Prostate gland (tissue), 2 donors: ENCODE results near the gene RAI14. TPM values are rescaled to one million over a fixed set of nuclear protein-coding genes. Genes with fewer than 3 reads are reported as not detected.
"Not testable (repeated sequence)": the region's sequence is repeated elsewhere in the genome, so short reads cannot be mapped to it uniquely, and the experiment has no call there.

Experiments used
- DNase-seq: peaks from one replicate; pipeline ENCODE4 v3.0.0-alpha.2; 2019; ENCODE audit warnings: low spot score
- H3K27ac ChIP-seq, 2 donors: fragments of 200-600 bp; sonication (generic); 2 replicates each; pipeline ENCODE4 v1.5.1; 2017 to 2019
- H3K27me3 ChIP-seq: fragments of 200-600 bp; sonication (generic); replicated peaks from 2 replicates; pipeline ENCODE4 v1.5.1; 2019; ENCODE audit not compliant: insufficient read depth
- H3K36me3 ChIP-seq, 2 donors: fragments of 200-600 bp; sonication (generic); 1 replicate in 1 of 2; 2 replicates in 1 of 2; pipeline versions ENCODE4 v1.5.1 to v1.8.1; 2017 to 2019
- H3K4me1 ChIP-seq: fragments of 200-600 bp; sonication (generic); replicated peaks from 2 replicates; pipeline ENCODE4 v1.5.1; 2019
- H3K4me3 ChIP-seq, 2 donors: fragments of 200-600 bp; sonication (generic); 2 replicates each; pipeline ENCODE4 v1.5.1; 2017 to 2019
- H3K9me3 ChIP-seq: fragments of 200-600 bp; sonication (generic); 2 replicates; pipeline ENCODE4 v1.5.1; 2017
- CTCF ChIP-seq, 4 experiments: fragments of 200-600 bp in 2 of 4; fragments of 450-650 bp in 2 of 4; sonication (generic) in 2 of 4; IDR thresholded peaks; 1 replicate in 3 of 4; 2 replicates in 1 of 4; pipeline ENCODE4 v1.5.1; 2016 to 2019; ENCODE audit warnings: antibody characterized with exemption in 4 of 4, mild to moderate bottlenecking in 2 of 4, moderate library complexity in 2 of 4
- POLR2A ChIP-seq: fragments of 450-650 bp; IDR thresholded peaks from one replicate; pipeline ENCODE4 v1.6.1; 2016; ENCODE audit warnings: antibody characterized with exemption, mild to moderate bottlenecking
- POLR2AphosphoS5 ChIP-seq: sonication (generic); formaldehyde crosslinking; IDR thresholded peaks from one replicate; pipeline ENCODE4 v1.6.1; 2017; ENCODE audit warnings: antibody characterized with exemption
- WGBS: methylation state at CpG from one replicate; pipeline ENCODE4 v1.1.5; 2018; 5-methylcytosine and 5-hydroxymethylcytosine counted together
- intact Hi-C: fragments of 100-400 bp; cut with DNase I; formaldehyde crosslinking; loops from one replicate; pipeline ENCODE4 v1.14.2; 2022
- total RNA-seq, 2 donors: library from RNA; depleted of rRNA; stranded (reverse); fragments of >200 nt; gene quantifications; one replicate each; pipeline ENCODE4 v1.1.0, GENCODE V29; 2016

Gene RAI14
- total RNA-seq, 2 donors from 2014 or later = 9.6 to 23.7 TPM

- DNase-seq = no peak
- 89% methylated on average over 3 of the region's 3 CpGs for WGBS
- Histone ChIP-seq H3K9me3 (no peaks in the 10 kb centered on the region), H3K36me3 (no peaks in the 10 kb centered on the region), H3K4me3 (no peak overlapping the region), H3K27ac (no peak overlapping the region), H3K27me3 (no peaks in the 10 kb centered on the region), H3K4me1 (no peaks in the 10 kb centered on the region)
- no peak for TF ChIP-seq POLR2AphosphoS5
- intact Hi-C loops = no loop called here
These were observed 162.6 kb downstream of the RAI14 start for GRCh38 chr5:34818717-34819116.

GRCh38 chr5:34820593-34820992 lies 164.5 kb downstream of the RAI14 start:
- intact Hi-C loops = no loop called here
- no peaks in the 10 kb centered on the region for H3K36me3 ChIP-seq
- DNase-seq = no peak

GRCh38 chr5:34822956-34823715 lies 167.0 kb downstream of the RAI14 start:
- intact Hi-C loops = no loop called here
- no peak for DNase-seq
- Histone ChIP-seq H3K27me3 (no peaks in the 10 kb centered on the region), H3K27ac (no peak overlapping the region), H3K4me3 (no peak overlapping the region), H3K9me3 (no peaks in the 10 kb centered on the region), H3K4me1 (no peaks in the 10 kb centered on the region), H3K36me3 (no peaks in the 10 kb centered on the region)
- WGBS = 97% methylated on average over 8 of the region's 8 CpGs
- TF ChIP-seq POLR2A = no peak
- no peak for TF ChIP-seq CTCF (IDR thresholded peaks at IDR 0.05)
- TF ChIP-seq POLR2AphosphoS5 = no peak

More at GRCh38 chr5:34820593-34820992, 164.5 kb downstream of the RAI14 start:
- no peaks in the 10 kb centered on the region for H3K27me3 ChIP-seq
- no peaks in the 10 kb centered on the region for H3K9me3 ChIP-seq
- H3K4me3 ChIP-seq = no peak overlapping the region
- no peak overlapping the region for H3K27ac ChIP-seq
- no peaks in the 10 kb centered on the region for H3K4me1 ChIP-seq
- 95% methylated on average over 1 of the region's 1 CpG for WGBS
- no peak for TF ChIP-seq POLR2A
- no peak for TF ChIP-seq CTCF (IDR thresholded peaks at IDR 0.05)
- TF ChIP-seq POLR2AphosphoS5 = no peak

- H3K27ac ChIP-seq = no peak overlapping the region
- intact Hi-C loops = no loop called here
- 79% methylated on average over 6 of the region's 6 CpGs for WGBS
- no peaks in the 10 kb centered on the region for H3K4me1 ChIP-seq
- H3K27me3 ChIP-seq = no peaks in the 10 kb centered on the region
- TF ChIP-seq POLR2A (no peak), CTCF (IDR thresholded peaks at IDR 0.05) (no peak), POLR2AphosphoS5 (no peak)
- H3K9me3 ChIP-seq = no peaks in the 10 kb centered on the region
- no peaks in the 10 kb centered on the region for H3K36me3 ChIP-seq
- no peak overlapping the region for H3K4me3 ChIP-seq
- no peak for DNase-seq
These were observed 170.2 kb downstream of the RAI14 start for GRCh38 chr5:34826347-34826746.

- no peak overlapping the region for H3K27ac ChIP-seq
- intact Hi-C loops = no loop called here
- no peak for DNase-seq
- WGBS = 94% methylated on average over 6 of the region's 6 CpGs
- no peak overlapping the region for H3K4me3 ChIP-seq
- TF ChIP-seq POLR2AphosphoS5 (no peak), POLR2A (no peak), CTCF (IDR thresholded peaks at IDR 0.05) (no peak)
- no peaks in the 10 kb centered on the region for H3K27me3 ChIP-seq
- H3K4me1 ChIP-seq = no peaks in the 10 kb centered on the region
- no peaks in the 10 kb centered on the region for H3K9me3 ChIP-seq
- no peaks in the 10 kb centered on the region for H3K36me3 ChIP-seq
These were observed 171.7 kb downstream of the RAI14 start for GRCh38 chr5:34827588-34828506.

GRCh38 chr5:34830827-34831226 lies 174.7 kb downstream of the RAI14 start:
- intact Hi-C loops, H3K4me1 ChIP-seq, H3K9me3 ChIP-seq, H3K4me3 ChIP-seq, H3K27me3 ChIP-seq, H3K27ac ChIP-seq, H3K36me3 ChIP-seq, DNase-seq: not testable (repeated sequence)
- WGBS = 85% methylated on average over 7 of the region's 7 CpGs
